ENCODE measurements around the gene PSMC4. TPM values are rescaled to one million over a fixed set of nuclear protein-coding genes. Genes with fewer than 3 reads are reported as not detected.

The PSMC4 gene
- total and polyA plus RNA-seq, 7 donors: 76.0 to 310 (median 132) TPM

DNA sequence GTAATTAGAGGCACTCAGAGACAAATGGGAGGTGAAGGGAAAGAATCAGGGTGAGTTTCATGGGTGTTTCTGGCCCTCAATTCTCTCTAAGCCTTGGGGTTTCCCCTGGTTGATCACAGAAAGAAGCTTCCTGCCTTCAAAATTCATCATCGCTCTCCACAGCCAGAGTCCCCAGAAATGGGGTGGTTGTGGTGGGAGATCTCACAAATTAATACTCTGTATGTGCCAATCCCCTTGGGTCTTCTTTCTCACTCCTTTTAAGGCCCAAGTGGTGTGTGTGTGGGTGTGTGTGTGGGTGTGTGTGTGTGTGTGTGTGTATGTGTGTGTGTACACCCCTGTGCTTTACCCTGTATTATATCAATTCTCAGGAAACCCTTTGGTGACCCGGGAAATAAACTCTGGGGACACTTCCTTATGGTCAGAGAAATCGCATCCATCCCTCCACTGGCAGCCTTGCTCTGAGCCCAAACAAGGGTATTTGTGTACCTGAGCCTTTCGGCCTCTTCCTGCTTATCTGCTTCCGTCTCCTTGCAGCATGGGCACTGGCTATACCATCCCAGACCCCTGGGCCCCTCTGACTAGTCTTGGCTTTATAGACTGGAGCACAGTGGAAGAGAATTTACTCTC, 33.8 kb upstream of the PSMC4 start:
- TF ChIP-seq, protein P1, sequence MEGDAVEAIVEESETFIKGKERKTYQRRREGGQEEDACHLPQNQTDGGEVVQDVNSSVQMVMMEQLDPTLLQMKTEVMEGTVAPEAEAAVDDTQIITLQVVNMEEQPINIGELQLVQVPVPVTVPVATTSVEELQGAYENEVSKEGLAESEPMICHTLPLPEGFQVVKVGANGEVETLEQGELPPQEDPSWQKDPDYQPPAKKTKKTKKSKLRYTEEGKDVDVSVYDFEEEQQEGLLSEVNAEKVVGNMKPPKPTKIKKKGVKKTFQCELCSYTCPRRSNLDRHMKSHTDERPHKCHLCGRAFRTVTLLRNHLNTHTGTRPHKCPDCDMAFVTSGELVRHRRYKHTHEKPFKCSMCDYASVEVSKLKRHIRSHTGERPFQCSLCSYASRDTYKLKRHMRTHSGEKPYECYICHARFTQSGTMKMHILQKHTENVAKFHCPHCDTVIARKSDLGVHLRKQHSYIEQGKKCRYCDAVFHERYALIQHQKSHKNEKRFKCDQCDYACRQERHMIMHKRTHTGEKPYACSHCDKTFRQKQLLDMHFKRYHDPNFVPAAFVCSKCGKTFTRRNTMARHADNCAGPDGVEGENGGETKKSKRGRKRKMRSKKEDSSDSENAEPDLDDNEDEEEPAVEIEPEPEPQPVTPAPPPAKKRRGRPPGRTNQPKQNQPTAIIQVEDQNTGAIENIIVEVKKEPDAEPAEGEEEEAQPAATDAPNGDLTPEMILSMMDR (IDR thresholded peaks at IDR 0.05): no peak
- WGBS, 3 donors: 68 to 76% (median 75%) methylated on average over 5 of the region's 5 CpGs
- no peak for ATAC-seq
- H3K27me3 ChIP-seq (ENCODE audit: insufficient read depth in 3 of 3, low read length in 2 of 3): peaks cover 0 to 3% (median 0%) of the 10 kb centered on the region in 3 donors
- intact Hi-C loops (cut with DNase I): no loop called here
- H3K4me3 ChIP-seq: no peak overlapping the region
- H3K9me3 ChIP-seq: peaks cover 3% of the 10 kb centered on the region
- no peak for DNase-seq
- no peak overlapping the region for H3K27ac ChIP-seq
- H3K4me1 ChIP-seq: no peaks in the 10 kb centered on the region
- H3K36me3 ChIP-seq (ENCODE audit: insufficient read depth in 1 of 2, low read depth in 1 of 2): no peaks in the 10 kb centered on the region

DNA sequence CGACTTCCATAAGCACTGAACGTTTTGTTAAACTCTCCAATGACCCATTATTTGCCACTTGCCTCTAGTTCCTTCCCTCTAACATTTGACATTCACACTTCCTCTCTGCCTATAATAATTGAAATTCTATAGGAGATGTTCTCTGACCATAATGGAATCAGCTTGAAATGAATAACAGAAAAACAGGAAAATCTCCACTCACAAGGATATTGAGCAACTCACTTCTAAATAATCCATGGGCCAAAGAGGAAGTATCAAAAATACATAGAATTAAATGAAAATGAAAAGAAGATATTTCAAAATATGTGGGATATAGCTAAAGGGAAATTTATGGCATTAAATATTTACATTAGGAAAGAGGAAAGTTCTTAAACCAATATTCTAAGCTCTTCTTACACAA, 33.2 kb upstream of the PSMC4 start:
- no peak overlapping the region for H3K4me3 ChIP-seq
- no peaks in the 10 kb centered on the region for H3K36me3 ChIP-seq (ENCODE audit: insufficient read depth in 1 of 2, low read depth in 1 of 2)
- intact Hi-C loops (cut with DNase I): no loop called here
- ATAC-seq: no peak
- no peaks in the 10 kb centered on the region for H3K4me1 ChIP-seq
- TF ChIP-seq, protein P1 (IDR thresholded peaks at IDR 0.05): no peak
- H3K27me3 ChIP-seq (ENCODE audit: insufficient read depth in 3 of 3, low read length in 2 of 3): peaks cover 0 to 3% (median 0%) of the 10 kb centered on the region in 3 donors
- H3K9me3 ChIP-seq: peaks cover 3% of the 10 kb centered on the region
- 33 to 41% (median 34%) methylated on average over 2 of the region's 2 CpGs for WGBS, 3 donors
- no peak for DNase-seq
- H3K27ac ChIP-seq: no peak overlapping the region

DNA sequence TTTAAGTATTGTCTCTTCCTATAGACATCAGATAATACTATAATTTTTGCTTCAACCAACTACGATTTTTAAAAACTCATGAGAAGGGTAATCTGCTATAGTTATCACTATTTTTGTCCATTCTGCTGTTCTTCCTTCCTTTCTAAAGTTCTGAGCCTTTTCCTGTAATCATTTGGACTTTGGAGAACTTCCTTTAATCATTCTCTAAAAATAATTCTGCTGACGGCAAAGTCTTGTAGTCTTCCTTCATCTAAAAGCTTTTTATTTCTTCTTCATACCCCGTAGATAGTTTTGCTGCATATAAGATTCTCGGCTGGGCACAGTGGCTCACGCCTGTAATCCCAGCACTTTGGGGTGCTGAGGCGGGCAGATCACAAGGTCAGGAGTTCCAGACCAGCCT, 31.4 kb upstream of the PSMC4 start:
- intact Hi-C loops (cut with DNase I): no loop called here
- WGBS, 3 donors: 75 to 79% (median 76%) methylated on average over 6 of the region's 6 CpGs
- TF ChIP-seq, protein P1 (IDR thresholded peaks at IDR 0.05): no peak
- no peak overlapping the region for H3K4me3 ChIP-seq
- no peaks in the 10 kb centered on the region for H3K36me3 ChIP-seq (ENCODE audit: insufficient read depth in 1 of 2, low read depth in 1 of 2)
- H3K27ac ChIP-seq: no peak overlapping the region
- H3K9me3 ChIP-seq: peaks cover 3% of the 10 kb centered on the region
- H3K4me1 ChIP-seq: no peaks in the 10 kb centered on the region
- peaks cover 0 to 3% (median 0%) of the 10 kb centered on the region in 3 donors for H3K27me3 ChIP-seq (ENCODE audit: insufficient read depth in 3 of 3, low read length in 2 of 3)
- ATAC-seq (no peak), DNase-seq (no peak)

DNA sequence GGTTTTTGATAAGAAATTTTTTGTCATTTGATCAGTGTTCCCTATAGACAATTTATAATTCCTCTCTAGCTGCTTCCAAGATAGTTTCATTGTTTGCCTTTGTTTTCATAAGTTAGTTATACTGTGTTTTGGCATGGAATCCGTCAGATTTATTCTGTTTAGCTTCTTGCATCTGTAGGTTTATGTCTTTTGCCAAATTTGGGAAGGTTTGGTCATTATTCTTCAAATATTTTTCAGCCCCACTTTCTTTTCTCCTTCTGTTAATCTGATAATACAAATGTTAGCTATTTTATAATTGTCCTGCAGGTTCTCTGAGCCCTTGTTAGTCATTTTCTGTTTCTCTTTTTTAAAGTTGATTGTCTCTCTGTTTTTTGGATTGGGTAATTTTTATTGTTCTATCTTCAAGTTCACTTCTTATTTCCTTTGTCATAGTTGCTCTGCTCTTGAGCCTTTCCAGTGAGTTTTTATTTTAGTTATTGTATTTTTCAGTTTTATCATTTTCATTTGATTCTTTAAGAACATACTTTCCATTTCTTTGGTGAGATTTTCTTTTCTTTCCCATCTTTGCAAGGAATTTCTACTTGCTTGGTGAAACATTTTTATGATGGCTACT, 30.6 kb upstream of the PSMC4 start:
- intact Hi-C loops (cut with DNase I): no loop called here
- WGBS, 3 donors: 43 to 52% (median 48%) methylated on average over 1 of the region's 1 CpG
- ATAC-seq: no peak
- Histone ChIP-seq H3K36me3 (ENCODE audit: insufficient read depth in 1 of 2, low read depth in 1 of 2) (no peaks in the 10 kb centered on the region), H3K4me1 (no peaks in the 10 kb centered on the region), H3K4me3 (no peak overlapping the region), H3K9me3 (peaks cover 3% of the 10 kb centered on the region), H3K27ac (no peak overlapping the region), H3K27me3 (ENCODE audit: insufficient read depth in 3 of 3, low read length in 2 of 3) (peaks cover 0 to 1% (median 0%) of the 10 kb centered on the region in 3 donors)
- TF ChIP-seq, protein P1 (IDR thresholded peaks at IDR 0.05): no peak
- no peak for DNase-seq
